H1 (cell line): Measurements from ENCODE around the gene CARD16. TPM values are rescaled to one million over a fixed set of nuclear protein-coding genes. Genes with fewer than 3 reads are reported as not detected.

Source experiments
- CTCF ChIA-PET: fragments of 300-600 bp; sonication (Branson Sonifier 250); formaldehyde crosslinking; loops from one replicate; lab custom pipeline; 2021; ENCODE audit not compliant: partially characterized antibody; lab: Charles Lee
- POLR2A ChIA-PET: fragments of 300-600 bp; sonication (Branson Sonifier 250); formaldehyde crosslinking; loops from one replicate; lab custom pipeline; 2021; ENCODE audit warnings: inconsistent platforms; ENCODE audit not compliant: partially characterized antibody; lab: Charles Lee
- DNase-seq, 2 experiments: peaks; one replicate each; pipeline versions ENCODE4 v3.0.0 to v3.0.0-alpha.2; 2010 to 2022; ENCODE audit warnings: low spot score in 2 of 2, low read depth in 1 of 2, mixed read lengths in 1 of 2
- FAIRE-seq: peaks from 2 replicates; lab custom pipeline; 2011; peaks lifted over from hg19 to GRCh38; lab: Jason Lieb, UNC
- H2AFZ ChIP-seq: 2 replicates; pipeline ENCODE4 v1.8.1; 2012; ENCODE audit warnings: low read length, inconsistent platforms
- H2AK5ac ChIP-seq: 2 replicates; pipeline ENCODE4 v1.6.1; 2013; ENCODE audit warnings: low read depth, low read length
- H2BK120ac ChIP-seq: replicated peaks from 2 replicates; pipeline ENCODE3; 2013; ENCODE audit warnings: low read depth, low read length, inconsistent platforms
- H2BK12ac ChIP-seq: 2 replicates; pipeline ENCODE4 v1.6.1; 2013; ENCODE audit warnings: low read depth, low read length
- H2BK15ac ChIP-seq: 2 replicates; pipeline ENCODE4 v1.6.1; 2013; ENCODE audit warnings: low read length
- H2BK20ac ChIP-seq: 2 replicates; pipeline ENCODE4 v1.6.1; 2013; ENCODE audit warnings: low read length
- H2BK5ac ChIP-seq: 2 replicates; pipeline ENCODE4 v1.6.1; 2013; ENCODE audit warnings: low read depth, low read length
- H3K14ac ChIP-seq: 2 replicates; pipeline ENCODE4 v1.6.1; 2013; ENCODE audit warnings: inconsistent platforms; ENCODE audit not compliant: insufficient read length
- H3K18ac ChIP-seq: 2 replicates; pipeline ENCODE4 v1.6.1; 2013; ENCODE audit warnings: low read length; ENCODE audit errors: extremely low read depth
- H3K23ac ChIP-seq: 2 replicates; pipeline ENCODE4 v1.6.1; 2013; ENCODE audit warnings: inconsistent platforms; ENCODE audit not compliant: insufficient read length
- H3K23me2 ChIP-seq: 2 replicates; pipeline ENCODE4 v1.6.1; 2013; ENCODE audit warnings: low read depth, low read length
- H3K27ac ChIP-seq: 2 replicates; pipeline ENCODE4 v1.6.1; 2011; ENCODE audit warnings: low read depth, low read length, inconsistent platforms
- H3K27me3 ChIP-seq, 4 experiments: replicated peaks in 1 of 4; 1 replicate in 1 of 4; 2 replicates in 3 of 4; pipeline versions ENCODE4 v1.6.1 to v1.8.1; 2011 to 2013; ENCODE audit warnings: low read length in 3 of 4, mild to moderate bottlenecking in 3 of 4, inconsistent platforms in 2 of 4, mixed read lengths in 2 of 4, moderate library complexity in 1 of 4; ENCODE audit not compliant: control insufficient read depth in 3 of 4, insufficient read depth in 3 of 4; ENCODE audit errors: extremely low read depth in 1 of 4
- H3K36me3 ChIP-seq, 4 experiments: 2 replicates each; pipeline versions ENCODE4 v1.6.1 to v1.8.1; 2011 to 2013; ENCODE audit warnings: mild to moderate bottlenecking in 4 of 4, low read length in 3 of 4, moderate library complexity in 2 of 4, control low read depth in 1 of 4, inconsistent platforms in 1 of 4; ENCODE audit not compliant: insufficient read depth in 4 of 4, control insufficient read depth in 2 of 4
- H3K4ac ChIP-seq: replicated peaks from 2 replicates; pipeline ENCODE3; 2013; ENCODE audit warnings: low read length, low read depth, mixed read lengths, inconsistent platforms; ENCODE audit not compliant: insufficient read length
- H3K4me1 ChIP-seq, 4 experiments: replicated peaks in 1 of 4; 1 replicate in 1 of 4; 2 replicates in 3 of 4; pipeline versions ENCODE4 v1.6.1 to v1.8.1; 2011 to 2013; ENCODE audit warnings: low read length in 3 of 4, inconsistent platforms in 2 of 4, mixed read lengths in 1 of 4; ENCODE audit not compliant: insufficient read depth in 4 of 4, control insufficient read depth in 3 of 4
- H3K4me2 ChIP-seq, 2 experiments: 2 replicates each; pipeline versions ENCODE4 v1.6.1 to v1.8.1; 2011 to 2013; ENCODE audit warnings: low read depth in 2 of 2, low read length in 2 of 2, control low read depth in 1 of 2, inconsistent platforms in 1 of 2, mild to moderate bottlenecking in 1 of 2; ENCODE audit not compliant: insufficient read depth in 1 of 2
- H3K4me3 ChIP-seq, 4 experiments: fragments of 200-600, 300-600 bp in 1 of 4; sonication (generic), shearing (Covaris generic), sonication (Bioruptor Twin) in 1 of 4; 2 replicates each; pipeline versions ENCODE4 v1.5.1 to v1.8.1; 2011 to 2016; ENCODE audit warnings: low read length in 4 of 4, low read depth in 3 of 4, control low read depth in 2 of 4, inconsistent platforms in 2 of 4, mild to moderate bottlenecking in 2 of 4, mixed read lengths in 1 of 4, moderate library complexity in 1 of 4; ENCODE audit not compliant: insufficient read depth in 2 of 4; ENCODE audit errors: extremely low read depth in 1 of 4
- H3K56ac ChIP-seq: replicated peaks from 2 replicates; pipeline ENCODE3; 2013; ENCODE audit warnings: low read depth, mild to moderate bottlenecking, mixed read lengths, low read length, inconsistent platforms; ENCODE audit not compliant: insufficient read length
- H3K79me1 ChIP-seq: 2 replicates; pipeline ENCODE4 v1.6.1; 2013; ENCODE audit warnings: low read depth, low read length, control low read depth
- H3K79me2 ChIP-seq, 2 experiments: 2 replicates each; pipeline versions ENCODE4 v1.6.1 to v1.8.1; 2012 to 2013; ENCODE audit warnings: low read length in 2 of 2, mild to moderate bottlenecking in 2 of 2, inconsistent platforms in 1 of 2; ENCODE audit not compliant: insufficient read depth in 2 of 2, control insufficient read depth in 1 of 2
- H3K9ac ChIP-seq, 4 experiments: replicated peaks in 1 of 4; 1 replicate in 1 of 4; 2 replicates in 3 of 4; pipeline versions ENCODE4 v1.6.1 to v1.8.1; 2011 to 2013; ENCODE audit warnings: low read depth in 3 of 4, low read length in 3 of 4, control low read depth in 2 of 4, mild to moderate bottlenecking in 2 of 4, moderate library complexity in 2 of 4, inconsistent platforms in 1 of 4; ENCODE audit errors: extremely low read depth in 1 of 4
- H3K9me3 ChIP-seq, 2 experiments: 2 replicates each; pipeline versions ENCODE4 v1.6.1 to v1.8.1; 2012 to 2013; ENCODE audit warnings: mild to moderate bottlenecking in 2 of 2, moderate library complexity in 2 of 2, control low read depth in 1 of 2, inconsistent platforms in 1 of 2, low read depth in 1 of 2, low read length in 1 of 2, mixed read lengths in 1 of 2; ENCODE audit not compliant: insufficient read depth in 2 of 2
- H4K20me1 ChIP-seq, 2 experiments: replicated peaks in 1 of 2; 2 replicates each; pipeline versions ENCODE3 to v1.8.1; 2011 to 2013; ENCODE audit warnings: inconsistent platforms in 2 of 2, low read length in 2 of 2, mild to moderate bottlenecking in 1 of 2; ENCODE audit not compliant: insufficient read depth in 2 of 2, control insufficient read depth in 1 of 2
- H4K5ac ChIP-seq: 2 replicates; pipeline ENCODE4 v1.6.1; 2013; ENCODE audit warnings: low read length, low read depth, mixed read lengths, inconsistent platforms; ENCODE audit not compliant: insufficient read length
- H4K8ac ChIP-seq: 2 replicates; pipeline ENCODE4 v1.8.0; 2013; ENCODE audit warnings: mild to moderate bottlenecking, moderate library complexity, low read length, inconsistent platforms; ENCODE audit not compliant: insufficient read depth; ENCODE audit errors: extremely low read depth
- H4K91ac ChIP-seq: replicated peaks from 2 replicates; pipeline ENCODE3; 2013; ENCODE audit warnings: low read length, mixed read lengths, inconsistent platforms; ENCODE audit not compliant: insufficient read length
- RAD21 ChIP-seq, 2 experiments: IDR thresholded peaks in 1 of 2; conservative IDR thresholded peaks in 1 of 2; 2 replicates each; pipeline ENCODE4 v1.6.1; 2011; ENCODE audit warnings: low read depth in 2 of 2, low read length in 2 of 2, improper control_type of control experiment in 1 of 2, inconsistent platforms in 1 of 2, mild to moderate bottlenecking in 1 of 2, moderate library complexity in 1 of 2
- WGBS, 2 experiments: shearing (Covaris generic) in 1 of 2; methylation state at CpG; one replicate each; pipeline versions ENCODE4 v1.1.6 to v1.1.7; 2013 to 2015; ENCODE audit warnings: low lambda C conversion rate in 2 of 2, mixed read lengths in 2 of 2, inconsistent platforms in 1 of 2, low coverage in 1 of 2, missing lambda C conversion rate in 1 of 2; ENCODE audit not compliant: insufficient replicate concordance in 2 of 2, insufficient coverage in 1 of 2, insufficient read length in 1 of 2; ENCODE audit errors: extremely low coverage in 1 of 2, missing lambda C conversion rate in 1 of 2; 5-methylcytosine and 5-hydroxymethylcytosine counted together
- polyA plus RNA-seq, 7 experiments: library from polyadenylated mRNA; depleted of rRNA in 3 of 7; stranded (reverse) in 5 of 7; unstranded in 2 of 7; fragments of >200 nt in 5 of 7; fragments of 200-250 nt in 2 of 7; gene quantifications; 1 replicate in 5 of 7; 2 replicates in 1 of 7; 4 replicates in 1 of 7; pipeline versions ENCODE4 v1.2.1 to v1.2.3, GENCODE V29; 2011 to 2013; ENCODE audit warnings: missing spikeins in 2 of 7, mixed read lengths in 2 of 7
- total RNA-seq: library from RNA; stranded (reverse); fragmentation: NEBNext Ultra II Directional; extraction: Animal tissue kit (Norgen Biotek cat#: 25700); gene quantifications from 2 replicates; pipeline ENCODE4 v1.2.1, GENCODE V29; 2021

Gene CARD16
- total and polyA plus RNA-seq, 2 of the 8 experiments (the other 6 are each of a cell fraction or from before 2014, with no cell fraction given), result not detected

- Histone ChIP-seq H4K20me1 (no peaks in the 10 kb centered on the region), H4K5ac (no peak overlapping the region), H2AK5ac (no peak overlapping the region), H3K23ac (no peak overlapping the region), H4K8ac (no peak overlapping the region), H3K18ac (no peak overlapping the region), H3K9ac (no peak overlapping the region), H3K27ac (no peak overlapping the region), H2AFZ (no peak overlapping the region), H3K79me2 (no peaks in the 10 kb centered on the region), H2BK15ac (no peak overlapping the region), H3K14ac (no peak overlapping the region), H3K4me1 (no peaks in the 10 kb centered on the region), H3K9me3 (no peaks in the 10 kb centered on the region), H3K36me3 (no peaks in the 10 kb centered on the region), H3K27me3 (no peaks in the 10 kb centered on the region), H3K56ac (no peak overlapping the region), H3K23me2 (no peaks in the 10 kb centered on the region), H3K4ac (no peak overlapping the region), H3K79me1 (no peaks in the 10 kb centered on the region), H4K91ac (no peak overlapping the region), H3K4me3 (no peak overlapping the region), H2BK5ac (no peak overlapping the region), H2BK20ac (no peak overlapping the region), H2BK120ac (no peak overlapping the region), H3K4me2 (no peak overlapping the region), H2BK12ac (no peak overlapping the region)
- ChIA-PET CTCF (no interaction called here), POLR2A (no interaction called here)
- FAIRE-seq, result no peak
- DNase-seq, result no peak
- TF ChIP-seq RAD21 (IDR thresholded peaks at IDR 0.05 in 1 of 2, conservative IDR thresholded peaks at IDR 0.05 in 1 of 2; ENCODE audit: low read depth in 2 of 2, low read length in 2 of 2), result no peak
- WGBS, 2 experiments, result 82% methylated on average over 1 of the region's 1 CpG; no CpG with 5 or more reads in 1 of the 2 experiments
Measured at GRCh38 chr11:105073456-105074165, 28.5 kb upstream of the CARD16 start.
